Thyroid gland (tissue), 4 donors: ENCODE data around the gene TXNL4A. TPM values are rescaled to one million over a fixed set of nuclear protein-coding genes. Genes with fewer than 3 reads are reported as not detected.

ENCODE experiments used
- DNase-seq, 2 donors: peaks; one replicate each; pipeline ENCODE4 v3.0.0-alpha.2; 2019
- H3K27ac ChIP-seq, 3 donors: fragments of 200-600 bp; sonication (generic); 1 replicate in 2 of 3; 2 replicates in 1 of 3; pipeline ENCODE4 v1.5.1; 2016 to 2019; ENCODE audit warnings: mild to moderate bottlenecking in 1 of 3, moderate library complexity in 1 of 3
- H3K27me3 ChIP-seq: fragments of 200-600 bp; sonication (generic); one replicate; pipeline ENCODE4 v1.5.1; 2019
- H3K36me3 ChIP-seq, 2 donors: fragments of 200-600 bp; sonication (generic); one replicate each; pipeline ENCODE4 v1.5.1; 2016 to 2019
- H3K4me1 ChIP-seq, 2 donors: fragments of 200-600 bp; sonication (generic); one replicate each; pipeline ENCODE4 v1.5.1; 2017 to 2019
- H3K4me3 ChIP-seq, 3 donors: fragments of 200-600 bp; sonication (generic); replicated peaks in 1 of 3; 1 replicate in 2 of 3; 2 replicates in 1 of 3; pipeline ENCODE4 v1.5.1; 2016; ENCODE audit warnings: mild to moderate bottlenecking in 1 of 3
- H3K9me3 ChIP-seq: fragments of 200-600 bp; sonication (generic); one replicate; pipeline ENCODE4 v1.5.1; 2017
- CTCF ChIP-seq, 6 experiments: fragments of 200-600 bp in 3 of 6; fragments of 450-650 bp in 3 of 6; sonication (generic) in 3 of 6; IDR thresholded peaks; one replicate each; pipeline ENCODE4 v1.5.1; 2016 to 2019; ENCODE audit warnings: antibody characterized with exemption in 6 of 6, mild to moderate bottlenecking in 2 of 6, inconsistent platforms in 1 of 6, moderate library complexity in 1 of 6
- POLR2A ChIP-seq, 2 donors: fragments of 450-650 bp; IDR thresholded peaks; one replicate each; pipeline ENCODE4 v1.6.1; 2017; ENCODE audit warnings: antibody characterized with exemption in 2 of 2, mild to moderate bottlenecking in 2 of 2, moderate library complexity in 1 of 2
- WGBS, 2 donors: methylation state at CpG; one replicate each; pipeline ENCODE4 v1.1.5; 2017; 5-methylcytosine and 5-hydroxymethylcytosine counted together
- intact Hi-C: fragments of 100-400 bp; cut with DNase I; formaldehyde crosslinking; loops from one replicate; pipeline ENCODE4 v1.15.1; 2023
- total RNA-seq, 4 donors: library from RNA; depleted of rRNA; stranded (reverse); fragments of >200 nt; gene quantifications; one replicate each; pipeline ENCODE4 v1.2.3, GENCODE V29; 2016

Gene TXNL4A
- total RNA-seq, 4 donors from 2014 or later, result 22.9 to 37.4 (median 30.2) TPM

DNA sequence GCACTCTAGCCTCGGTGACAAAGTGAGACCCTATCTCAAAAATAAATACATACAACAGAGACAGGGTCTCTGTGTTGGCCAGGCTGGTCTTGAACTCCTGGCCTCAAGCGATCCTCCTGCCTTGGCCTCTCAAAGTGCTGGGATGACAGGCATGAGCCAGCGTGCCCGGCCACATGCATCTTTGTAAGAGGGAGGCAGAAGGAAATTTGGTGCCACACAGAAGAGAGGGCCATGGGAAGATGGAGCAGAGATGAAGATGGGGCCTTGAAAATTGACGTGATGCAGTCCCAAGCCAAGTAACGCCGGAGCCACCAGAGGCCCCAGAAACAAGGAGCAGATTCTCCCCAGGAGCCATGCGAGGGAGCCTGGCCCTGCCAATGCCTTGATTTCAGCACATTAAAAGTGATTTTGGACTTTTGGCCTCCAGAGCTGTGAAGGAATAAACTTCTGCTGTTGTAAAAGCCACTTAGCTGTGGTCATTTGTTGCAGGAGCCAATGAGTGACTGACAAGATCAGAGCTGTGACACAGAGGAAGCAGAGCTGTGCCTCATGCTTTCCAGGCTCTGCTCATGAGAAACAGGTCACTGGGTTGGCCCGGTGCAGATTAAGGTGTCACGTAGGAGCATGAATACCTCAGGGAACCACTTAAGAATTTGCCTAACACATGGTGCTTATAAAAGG, 34.3 kb downstream of the TXNL4A start:
- WGBS, 2 donors, result 71 to 79% methylated on average over 9 to 10 of the region's 10 CpGs
- peak; percentile 87 to 89 for DNase-seq
- Histone ChIP-seq H3K4me3 (no peak overlapping the region), H3K4me1 (peaks cover 31 to 32% of the 10 kb centered on the region in 2 donors), H3K36me3 (no peaks in the 10 kb centered on the region), H3K27me3 (no peaks in the 10 kb centered on the region), H3K27ac (peak overlapping the region; percentile 53 to 90 (median 82)), H3K9me3 (no peaks in the 10 kb centered on the region)
- intact Hi-C loops, result no loop called here
- TF ChIP-seq CTCF (IDR thresholded peaks at IDR 0.05), result no peak
- TF ChIP-seq POLR2A (IDR thresholded peaks at IDR 0.05), result peak in 1 of 2 donors; percentile 59

- Histone ChIP-seq H3K4me1 (peaks cover 41 to 43% of the 10 kb centered on the region in 2 donors), H3K9me3 (no peaks in the 10 kb centered on the region), H3K27me3 (no peaks in the 10 kb centered on the region), H3K4me3 (no peak overlapping the region), H3K27ac (peak overlapping the region in 1 of 3 donors; percentile 90), H3K36me3 (peaks cover 0 to 4% of the 10 kb centered on the region in 2 donors)
- no peak for DNase-seq
- 93% methylated on average over 14 to 20 of the region's 24 CpGs for WGBS, 2 donors
- intact Hi-C loops, result no loop called here
- TF ChIP-seq CTCF (IDR thresholded peaks at IDR 0.05) (no peak), POLR2A (IDR thresholded peaks at IDR 0.05) (no peak)
Observed at GRCh38 chr18:79952996-79953559, 35.3 kb downstream of the TXNL4A start.

- H3K27ac ChIP-seq, result peak overlapping the region in 2 of 3 donors; percentile 21 to 98
- peak overlapping the region; percentile 54 to 87 (median 83) for H3K4me3 ChIP-seq
- H3K4me1 ChIP-seq, result peaks cover 47 to 48% of the 10 kb centered on the region in 2 donors
- no peaks in the 10 kb centered on the region for H3K27me3 ChIP-seq
- DNase-seq, result no peak
- WGBS, 2 donors, result 33 to 35% methylated on average over 40 to 42 of the region's 43 CpGs
- no peak for TF ChIP-seq CTCF (IDR thresholded peaks at IDR 0.05)
- TF ChIP-seq POLR2A (IDR thresholded peaks at IDR 0.05), result no peak
- peaks cover 0 to 4% of the 10 kb centered on the region in 2 donors for H3K36me3 ChIP-seq
- intact Hi-C loops, result no loop called here
- no peaks in the 10 kb centered on the region for H3K9me3 ChIP-seq
Observed at GRCh38 chr18:79952456-79952995, 35.8 kb downstream of the TXNL4A start.

GRCh38 chr18:79951545-79952455, 36.6 kb downstream of the TXNL4A start, which contains the start of gene SLC66A2:
SLC66A2 (minus strand) TSS chr18:79951653; CDS start chr18:79950926, 727 bp downstream.
- H3K36me3 ChIP-seq, result peaks cover 0 to 4% of the 10 kb centered on the region in 2 donors
- peaks cover 53 to 55% of the 10 kb centered on the region in 2 donors for H3K4me1 ChIP-seq
- intact Hi-C loops, result no loop called here
- H3K27me3 ChIP-seq, result no peaks in the 10 kb centered on the region
- H3K27ac ChIP-seq, result peak within 1 kb of the TSS; percentile 84 to 98 (median 91)
- peak; percentile 28 to 96 for TF ChIP-seq POLR2A (IDR thresholded peaks at IDR 0.05)
- peak in 1 of 6 experiments; percentile 23 for TF ChIP-seq CTCF (IDR thresholded peaks at IDR 0.05)
- peak; percentile 90 for DNase-seq
- no peaks in the 10 kb centered on the region for H3K9me3 ChIP-seq
- H3K4me3 ChIP-seq, result peak within 1 kb of the TSS; percentile 81 to 87 (median 83)
- 0% methylated on average over 1 to 27 of the region's 126 CpGs for WGBS, 2 donors
